Stimulated activated CD8-positive, alpha-beta memory T cell treated with anti-CD3 and anti-CD28 coated beads, Interleukin-4, amount 100 ng/mL, for 1 hour (primary cell): Measurements from ENCODE around the gene ACTR5.

Experiments
- DNase-seq, 2 donors: peaks; one replicate each; pipeline ENCODE4 v3.0.0-alpha.2; 2020; ENCODE audit warnings: low read depth in 2 of 2, low spot score in 1 of 2

Gene ACTR5

DNA sequence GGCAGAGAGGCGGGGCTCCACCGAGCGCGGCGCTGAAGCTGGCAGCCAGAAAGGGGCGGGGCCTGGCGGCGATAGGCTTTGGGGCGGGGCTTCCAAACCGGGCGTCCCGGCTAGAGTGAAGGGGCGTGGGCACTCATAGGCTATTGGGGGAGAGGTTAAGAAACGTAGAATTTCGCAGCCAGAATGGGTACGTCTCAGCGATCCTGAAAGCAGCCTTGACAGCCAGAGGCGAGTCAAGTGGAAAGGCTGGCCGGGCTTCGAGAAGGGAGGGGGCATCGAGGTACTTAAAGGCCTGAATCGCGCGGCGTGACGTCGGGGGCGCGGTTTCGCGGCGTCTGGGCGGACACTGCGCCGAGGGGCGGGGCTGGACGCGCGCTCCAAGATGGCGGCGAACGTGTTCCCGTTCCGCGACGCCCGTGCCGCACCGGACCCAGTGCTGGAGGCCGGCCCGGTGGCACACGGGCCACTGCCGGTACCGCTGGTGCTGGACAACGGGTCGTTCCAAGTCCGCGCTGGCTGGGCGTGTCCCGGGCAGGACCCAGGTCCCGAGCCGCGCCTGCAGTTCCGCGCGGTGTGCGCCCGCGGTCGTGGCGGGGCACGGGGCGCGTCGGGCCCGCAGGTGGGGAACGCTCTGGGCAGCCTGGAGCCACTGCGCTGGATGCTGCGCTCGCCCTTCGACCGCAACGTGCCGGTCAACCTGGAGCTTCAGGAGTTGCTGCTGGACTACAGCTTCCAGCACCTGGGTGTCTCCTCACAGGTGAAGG lies at the start of gene ACTR5:
Gene ACTR5, plus strand, starts transcription at position 364 of the 764 bp plus-strand sequence. Its CDS starts 19 bp downstream, at position 383.
- peak; percentile 96 to 98 for DNase-seq

DNA sequence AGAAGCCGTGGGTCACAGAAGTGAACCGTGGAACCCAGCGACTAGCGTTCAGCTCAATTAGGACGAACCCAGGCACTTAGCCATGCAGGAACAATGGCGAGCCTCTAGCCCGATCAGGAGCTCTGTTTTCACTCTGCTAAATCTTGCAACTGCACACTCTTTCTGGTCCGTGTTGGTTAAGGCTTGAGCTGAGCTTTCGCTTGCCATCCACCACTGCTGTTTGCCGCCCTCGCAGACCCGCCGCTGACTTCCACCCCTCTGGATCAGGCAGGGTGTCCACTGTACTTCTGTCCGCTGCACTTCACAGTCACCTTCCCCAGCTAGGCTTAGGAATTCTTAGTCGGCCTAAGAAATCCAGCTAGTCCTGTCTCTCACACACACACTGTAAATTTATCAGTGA lies 49.7 kb upstream of the ACTR5 start:
- no peak for DNase-seq

DNA sequence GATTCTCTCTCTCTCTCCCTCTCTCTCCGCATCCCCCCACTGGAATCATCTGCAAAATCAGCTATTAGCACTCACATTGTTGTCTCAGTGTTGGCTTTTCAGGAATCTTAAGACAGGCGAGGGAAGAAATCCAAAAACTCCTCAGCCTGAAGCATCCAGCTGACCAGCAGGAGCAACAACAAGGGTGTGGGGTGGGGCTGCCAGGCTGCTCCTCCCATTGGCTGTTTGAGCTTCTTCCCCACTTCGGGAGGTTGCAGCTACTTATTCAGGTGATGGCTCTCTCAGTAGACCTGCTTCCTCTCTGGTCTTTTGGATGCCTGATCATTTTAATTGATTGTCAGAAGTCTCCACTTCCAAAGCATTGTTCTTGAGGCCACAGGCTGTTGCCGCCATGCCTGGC lies 48.1 kb upstream of the ACTR5 start:
- no peak for DNase-seq

DNA sequence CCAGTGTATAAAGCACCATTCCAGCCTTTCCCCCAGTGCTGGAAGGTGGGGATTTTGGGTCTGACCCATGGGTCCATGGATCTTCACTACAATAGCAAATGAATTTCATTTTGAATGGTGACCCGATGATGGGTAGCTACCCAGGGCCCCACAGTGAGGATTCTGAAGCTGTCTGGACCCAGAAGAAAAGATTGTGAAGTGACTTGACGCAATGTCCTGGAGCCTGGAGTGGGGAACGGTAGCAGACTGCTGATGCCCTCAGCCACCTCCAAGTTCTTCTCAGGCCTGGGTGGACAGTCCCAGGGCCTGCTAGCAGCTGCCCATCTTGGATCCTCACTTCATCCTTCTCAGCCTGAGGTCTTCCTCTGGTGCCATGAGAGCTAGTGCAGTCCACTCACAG lies 47.3 kb upstream of the ACTR5 start:
- DNase-seq: no peak

DNA sequence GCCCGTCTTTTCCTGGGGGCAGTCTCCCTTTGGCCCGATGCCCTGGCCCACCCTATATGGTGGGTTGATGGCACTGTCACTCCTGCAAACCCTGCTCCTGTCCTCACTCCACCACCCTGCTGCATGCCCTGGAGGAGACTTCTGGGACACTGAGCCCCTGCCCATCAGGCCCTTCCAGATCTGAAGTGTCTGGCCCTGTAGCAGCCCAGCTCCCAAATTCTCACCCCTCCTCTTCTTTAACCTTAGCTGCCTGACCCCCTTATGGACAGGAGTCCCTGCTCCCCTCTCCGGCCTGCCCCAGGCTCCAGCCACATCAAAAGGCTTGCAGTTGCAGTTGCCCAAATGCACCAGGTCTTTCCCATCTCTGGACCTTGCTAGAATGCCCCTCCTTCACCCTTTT lies 44.7 kb upstream of the ACTR5 start:
- DNase-seq: no peak

DNA sequence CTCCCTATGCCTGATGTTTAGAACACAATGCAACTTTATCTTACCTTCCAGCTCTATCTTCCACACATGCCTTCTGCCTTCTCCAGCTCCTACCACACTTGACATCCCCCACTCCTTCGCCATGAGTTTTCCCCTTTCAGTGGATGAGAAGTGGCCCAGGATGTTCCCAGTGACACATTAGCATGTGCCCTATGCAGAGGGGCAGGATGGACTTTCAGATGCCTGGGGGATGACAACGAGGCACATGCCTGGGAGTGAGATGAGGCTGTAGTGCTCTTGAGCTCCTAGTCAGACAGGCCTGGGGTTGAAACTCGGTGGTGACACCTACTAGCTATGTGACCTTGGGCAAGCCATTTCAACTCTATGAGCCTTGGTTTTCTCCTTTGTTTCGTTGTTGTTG lies 44.1 kb upstream of the ACTR5 start:
- DNase-seq: no peak

DNA sequence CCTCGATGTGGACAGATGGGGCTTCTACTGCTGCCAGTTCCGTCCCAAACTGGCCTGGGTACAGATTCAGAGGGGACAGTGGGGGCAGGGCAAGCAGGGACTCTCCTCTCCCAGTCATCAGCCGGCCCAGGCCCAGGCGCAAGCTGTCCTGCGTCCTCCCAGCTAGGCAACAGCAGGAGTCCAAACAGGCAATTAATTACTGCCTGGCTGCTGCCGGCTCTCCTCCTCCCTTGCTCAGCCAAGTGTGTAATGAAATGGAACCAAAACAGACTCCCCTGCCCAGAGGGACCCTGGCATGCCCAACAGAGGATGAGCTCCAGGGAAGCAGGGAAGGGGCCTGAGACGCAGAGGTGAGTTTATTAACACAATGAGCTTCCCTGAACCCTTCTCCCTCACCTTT lies 41.8 kb upstream of the ACTR5 start:
- DNase-seq: no peak

DNA sequence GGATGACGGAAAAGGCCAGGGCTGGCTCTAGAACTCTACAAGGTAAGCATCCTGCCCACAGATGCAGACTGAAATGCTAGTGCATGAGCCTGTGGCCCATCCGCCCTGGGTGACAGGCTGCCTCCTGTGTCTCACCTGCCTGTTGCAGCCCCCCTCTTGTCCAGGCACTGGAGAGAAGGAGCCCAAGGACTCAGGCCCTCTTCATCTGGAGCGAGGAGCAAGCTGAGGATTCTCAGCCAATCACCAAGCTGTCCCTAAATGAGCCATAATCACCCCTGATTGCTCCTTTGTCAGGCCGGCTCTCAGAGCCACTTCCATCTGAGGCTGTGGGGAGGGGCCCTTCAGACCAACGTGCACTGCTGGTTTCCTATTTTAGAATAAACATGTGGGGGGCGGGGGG lies 34.0 kb upstream of the ACTR5 start:
- DNase-seq: no peak

DNA sequence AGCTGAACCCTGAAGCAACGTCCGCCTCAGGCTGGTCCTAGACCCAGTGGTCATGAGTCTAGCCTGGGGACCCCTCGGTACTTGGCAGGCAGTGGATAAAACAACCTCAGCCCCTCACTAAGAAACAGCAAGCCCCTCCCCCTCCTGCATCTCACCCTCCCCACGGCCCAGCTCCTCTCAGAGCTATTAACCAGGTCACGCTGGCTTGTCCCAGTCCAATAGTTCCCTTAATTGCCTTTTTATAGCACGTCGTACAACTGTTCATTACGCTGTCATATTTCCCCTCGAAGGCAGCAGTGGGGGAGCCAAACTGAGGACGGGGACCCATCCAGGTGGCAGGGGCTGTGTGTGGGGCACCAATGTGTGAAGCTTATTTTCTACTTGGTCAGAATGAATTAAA lies 32.6 kb upstream of the ACTR5 start:
- no peak for DNase-seq

DNA sequence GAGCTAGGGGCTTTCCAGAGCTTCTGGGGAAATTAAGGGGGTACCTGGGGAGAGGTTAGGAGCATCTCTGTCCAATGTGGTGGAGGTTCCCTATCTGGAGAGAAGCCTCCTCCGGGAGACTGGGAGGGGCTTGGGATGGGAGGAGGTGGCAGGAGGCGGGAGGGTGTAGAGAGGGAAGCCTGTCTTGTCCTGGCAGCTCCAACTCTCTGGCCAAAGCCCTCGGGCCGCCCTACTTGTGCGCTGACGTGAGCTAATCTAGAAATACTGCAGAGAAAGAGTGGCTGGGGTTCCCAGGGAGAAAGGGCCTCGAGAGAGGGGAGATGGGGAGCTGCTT lies 25.6 kb upstream of the ACTR5 start:
- DNase-seq: no peak

DNA sequence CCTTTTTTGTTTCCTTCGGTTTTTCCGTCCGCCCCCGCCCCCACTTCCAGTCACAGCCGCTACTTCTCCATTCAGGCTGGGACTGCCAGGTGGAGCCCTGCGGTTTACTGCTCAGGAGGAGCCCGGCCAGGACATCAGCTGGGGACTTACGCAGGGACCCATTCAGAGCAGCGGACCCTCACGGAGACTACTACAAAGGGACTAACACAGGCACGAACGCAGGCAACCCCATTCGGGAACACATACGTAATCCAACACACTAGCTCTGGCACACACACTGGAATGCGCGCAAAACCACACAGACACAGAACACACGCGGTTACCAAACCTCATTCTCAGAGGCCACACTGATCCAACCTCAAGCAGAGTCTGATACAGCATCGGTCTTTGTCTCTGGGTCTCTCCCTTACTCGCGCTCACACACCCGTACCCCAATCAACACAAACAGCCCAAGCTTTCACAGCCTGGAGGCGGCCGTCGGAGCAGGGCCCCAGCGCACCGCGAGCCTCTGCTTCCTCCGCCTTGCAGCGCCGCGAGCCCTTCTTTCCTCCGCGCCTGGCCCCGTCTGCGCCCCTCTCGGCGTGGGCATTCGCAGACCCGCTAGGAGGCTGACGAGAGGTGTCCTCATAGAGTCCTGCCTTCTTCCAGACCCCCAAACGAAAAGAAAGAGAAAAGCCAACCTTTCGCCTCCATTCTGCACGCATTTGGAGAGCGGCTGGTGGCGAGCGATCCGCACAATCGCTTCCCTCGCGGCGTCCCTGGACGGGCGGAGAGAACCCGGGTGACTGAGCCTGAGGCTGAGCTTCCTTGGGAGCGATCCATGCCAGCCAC lies 25.0 kb upstream of the ACTR5 start:
- no peak for DNase-seq

DNA sequence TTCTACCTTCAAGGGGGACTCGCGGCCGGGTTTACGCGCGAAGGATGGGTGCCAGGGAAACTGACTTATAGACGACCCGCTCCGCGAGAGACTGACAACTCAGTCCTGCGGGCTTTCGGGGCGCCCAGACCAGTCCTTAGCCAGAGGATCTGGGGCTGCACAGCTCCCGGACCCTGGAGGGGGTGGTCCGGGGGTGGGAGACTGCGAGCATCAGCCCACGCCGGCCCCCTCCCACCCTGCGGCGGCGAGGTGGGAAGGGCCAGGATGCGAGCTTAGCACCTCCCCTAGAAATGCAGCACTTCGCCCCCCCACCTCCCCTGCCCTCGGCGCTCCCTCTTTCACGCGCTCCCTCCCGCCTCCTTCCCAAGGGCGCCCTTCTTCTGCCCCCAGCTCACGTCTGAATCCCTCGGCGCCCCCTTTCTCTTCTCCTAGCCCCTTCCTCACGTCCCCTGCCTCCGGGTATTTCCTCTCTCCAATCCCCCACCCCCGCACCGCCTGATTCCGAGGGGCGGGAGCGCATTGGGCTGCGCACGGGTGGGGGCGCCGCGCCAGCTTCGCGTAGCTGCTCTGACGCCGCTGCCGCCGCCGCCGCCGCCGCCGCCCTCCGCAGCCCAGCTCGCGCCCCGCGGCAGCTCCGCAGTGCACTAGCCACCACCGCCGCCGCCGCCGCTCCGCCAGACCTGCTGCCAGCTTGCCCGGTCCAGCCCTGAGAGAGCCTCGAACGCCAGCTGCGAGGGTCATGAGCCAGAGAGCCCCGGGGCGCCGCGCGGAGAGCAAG lies 24.2 kb upstream of the ACTR5 start, which contains the start of gene SLC32A1:
Gene SLC32A1, plus strand, starts transcription at position 639 of the 778 bp plus-strand sequence. CDS start 239 bp downstream, outside the sequence.
- DNase-seq: no peak

DNA sequence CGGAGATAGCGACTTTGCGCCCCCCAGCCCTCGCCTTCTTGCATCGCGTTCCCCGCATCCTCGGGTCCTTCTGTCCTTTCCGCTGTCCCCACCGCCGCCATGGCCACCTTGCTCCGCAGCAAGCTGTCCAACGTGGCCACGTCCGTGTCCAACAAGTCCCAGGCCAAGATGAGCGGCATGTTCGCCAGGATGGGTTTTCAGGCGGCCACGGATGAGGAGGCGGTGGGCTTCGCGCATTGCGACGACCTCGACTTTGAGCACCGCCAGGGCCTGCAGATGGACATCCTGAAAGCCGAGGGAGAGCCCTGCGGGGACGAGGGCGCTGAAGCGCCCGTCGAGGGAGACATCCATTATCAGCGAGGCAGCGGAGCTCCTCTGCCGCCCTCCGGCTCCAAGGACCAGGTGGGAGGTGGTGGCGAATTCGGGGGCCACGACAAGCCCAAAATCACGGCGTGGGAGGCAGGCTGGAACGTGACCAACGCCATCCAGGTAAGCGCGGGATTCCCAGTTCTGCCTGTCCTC lies 23.6 kb upstream of the ACTR5 start:
- no peak for DNase-seq

DNA sequence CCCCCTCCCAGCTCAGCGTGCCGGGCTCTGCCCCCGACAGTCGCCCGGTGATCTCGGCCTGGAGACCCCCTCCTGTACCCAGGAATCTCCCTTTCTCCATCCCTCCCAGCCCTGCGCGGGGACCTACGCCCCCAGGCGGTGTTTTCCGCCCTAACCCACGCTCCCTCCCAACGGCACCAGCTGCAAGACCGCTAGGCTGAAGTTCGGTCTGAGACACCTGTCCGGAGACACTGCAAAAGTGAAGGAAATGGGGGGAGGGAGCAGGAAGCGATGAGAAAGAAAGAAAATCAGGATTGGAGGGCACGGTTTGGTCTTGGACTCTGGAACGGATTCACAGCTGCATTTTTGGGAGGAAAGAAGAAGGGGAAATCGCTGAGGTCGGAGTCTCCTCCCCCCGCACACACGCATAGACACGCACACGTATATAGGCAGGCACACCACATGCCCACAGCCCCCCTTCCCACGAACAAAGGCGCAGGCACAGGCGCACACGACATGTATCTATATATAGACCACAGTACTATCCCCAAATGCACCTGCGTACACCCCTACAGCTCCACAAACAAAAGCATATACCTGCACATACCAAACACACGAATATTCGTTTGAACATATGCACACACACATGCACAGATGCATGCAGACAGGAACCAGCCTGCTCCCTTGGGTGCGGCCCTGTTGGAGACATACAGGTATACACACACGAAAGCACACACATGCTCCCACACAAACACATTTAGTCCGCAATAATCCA lies 22.9 kb upstream of the ACTR5 start:
- no peak for DNase-seq

DNA sequence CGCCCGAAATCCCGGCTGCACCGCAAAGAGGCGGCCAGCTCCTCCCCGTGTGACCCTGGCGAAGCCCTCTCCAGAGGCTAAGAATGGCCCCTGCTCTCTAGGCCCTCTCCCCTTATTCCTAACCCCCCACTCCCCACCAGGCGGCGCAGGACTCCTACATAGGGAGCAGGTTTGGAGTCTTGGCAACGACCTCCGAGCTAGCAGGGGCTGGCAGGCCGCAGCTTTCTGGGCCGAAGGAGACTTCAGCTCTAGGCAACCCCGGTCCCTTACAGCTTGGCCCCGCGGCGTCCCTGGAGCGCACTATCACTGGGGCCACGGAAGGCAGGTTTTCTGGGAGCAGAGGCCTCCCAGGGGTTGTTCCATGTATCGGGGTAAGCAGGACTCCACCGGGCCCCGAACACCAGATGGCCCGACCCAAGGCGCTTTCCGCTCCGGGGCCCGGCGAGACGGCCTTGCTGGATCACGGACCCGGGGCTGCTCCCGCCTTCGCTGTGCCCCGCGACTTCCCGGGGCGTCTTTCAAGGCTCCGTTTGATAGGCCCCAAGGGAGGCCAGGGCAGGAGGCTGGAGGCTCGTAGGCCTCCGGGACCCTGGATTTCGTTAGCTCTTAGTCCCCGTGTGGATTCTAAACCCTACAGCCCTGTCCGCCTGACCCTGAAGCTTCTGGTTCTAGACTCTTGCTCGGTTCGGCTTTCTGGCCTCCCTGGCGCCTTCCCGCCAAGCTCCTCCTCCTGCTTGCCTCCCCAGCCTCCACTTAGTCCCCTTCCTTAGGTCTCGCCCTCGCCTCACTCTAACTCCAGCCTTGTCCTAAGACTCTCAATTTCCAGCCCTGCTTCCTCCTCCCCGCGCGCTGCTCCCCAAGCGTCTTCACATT lies 22.1 kb upstream of the ACTR5 start:
- DNase-seq: no peak

DNA sequence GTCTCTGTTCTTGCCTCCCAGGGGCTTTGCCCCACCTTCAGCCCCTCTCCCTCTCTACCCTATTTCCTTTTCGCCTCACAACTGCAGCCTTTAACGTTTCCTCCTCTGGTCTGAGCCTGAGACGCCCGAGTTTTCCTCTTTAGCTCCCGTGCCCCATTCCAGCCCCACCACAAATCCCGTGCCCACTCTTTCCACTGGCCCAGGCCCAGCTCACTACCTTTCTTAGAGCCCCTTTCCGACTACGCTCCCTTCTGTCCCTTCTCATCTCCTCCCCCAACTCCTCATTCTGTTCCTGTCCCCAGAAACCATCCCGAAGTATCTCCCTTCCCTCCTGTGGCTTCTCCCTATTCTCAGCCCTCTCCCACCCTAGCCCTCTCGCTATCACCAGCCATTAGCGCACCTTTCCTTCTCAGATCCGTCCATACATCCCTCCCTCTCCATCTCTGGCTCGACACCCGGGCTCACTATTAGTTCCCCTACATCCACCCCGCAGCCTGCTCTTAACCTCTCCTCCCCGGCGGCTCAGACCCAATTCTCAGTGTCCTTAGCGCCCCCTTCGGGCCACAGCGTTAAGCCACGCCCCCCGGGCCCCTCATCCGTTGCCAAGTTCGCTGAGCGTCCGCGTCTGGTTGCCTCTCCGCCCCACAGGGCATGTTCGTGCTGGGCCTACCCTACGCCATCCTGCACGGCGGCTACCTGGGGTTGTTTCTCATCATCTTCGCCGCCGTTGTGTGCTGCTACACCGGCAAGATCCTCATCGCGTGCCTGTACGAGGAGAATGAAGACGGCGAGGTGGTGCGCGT lies 21.3 kb upstream of the ACTR5 start:
- no peak for DNase-seq

DNA sequence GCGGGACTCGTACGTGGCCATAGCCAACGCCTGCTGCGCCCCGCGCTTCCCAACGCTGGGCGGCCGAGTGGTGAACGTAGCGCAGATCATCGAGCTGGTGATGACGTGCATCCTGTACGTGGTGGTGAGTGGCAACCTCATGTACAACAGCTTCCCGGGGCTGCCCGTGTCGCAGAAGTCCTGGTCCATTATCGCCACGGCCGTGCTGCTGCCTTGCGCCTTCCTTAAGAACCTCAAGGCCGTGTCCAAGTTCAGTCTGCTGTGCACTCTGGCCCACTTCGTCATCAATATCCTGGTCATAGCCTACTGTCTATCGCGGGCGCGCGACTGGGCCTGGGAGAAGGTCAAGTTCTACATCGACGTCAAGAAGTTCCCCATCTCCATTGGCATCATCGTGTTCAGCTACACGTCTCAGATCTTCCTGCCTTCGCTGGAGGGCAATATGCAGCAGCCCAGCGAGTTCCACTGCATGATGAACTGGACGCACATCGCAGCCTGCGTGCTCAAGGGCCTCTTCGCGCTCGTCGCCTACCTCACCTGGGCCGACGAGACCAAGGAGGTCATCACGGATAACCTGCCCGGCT lies 20.6 kb upstream of the ACTR5 start:
- DNase-seq: no peak

DNA sequence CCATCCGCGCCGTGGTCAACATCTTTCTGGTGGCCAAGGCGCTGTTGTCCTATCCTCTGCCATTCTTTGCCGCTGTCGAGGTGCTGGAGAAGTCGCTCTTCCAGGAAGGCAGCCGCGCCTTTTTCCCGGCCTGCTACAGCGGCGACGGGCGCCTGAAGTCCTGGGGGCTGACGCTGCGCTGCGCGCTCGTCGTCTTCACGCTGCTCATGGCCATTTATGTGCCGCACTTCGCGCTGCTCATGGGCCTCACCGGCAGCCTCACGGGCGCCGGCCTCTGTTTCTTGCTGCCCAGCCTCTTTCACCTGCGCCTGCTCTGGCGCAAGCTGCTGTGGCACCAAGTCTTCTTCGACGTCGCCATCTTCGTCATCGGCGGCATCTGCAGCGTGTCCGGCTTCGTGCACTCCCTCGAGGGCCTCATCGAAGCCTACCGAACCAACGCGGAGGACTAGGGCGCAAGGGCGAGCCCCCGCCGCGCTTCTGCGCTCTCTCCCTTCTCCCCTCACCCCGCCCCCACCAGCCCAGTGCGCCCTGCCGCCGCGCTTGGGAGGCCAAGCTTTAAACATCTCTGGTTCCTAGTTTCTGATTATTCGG lies 20.0 kb upstream of the ACTR5 start:
- no peak for DNase-seq
